ENCODE results near the gene DDX6. TPM values are rescaled to one million over a fixed set of nuclear protein-coding genes. Genes with fewer than 3 reads are reported as not detected.

Gene DDX6
- total RNA-seq, 1 experiment from 2014 or later: 84.3 TPM

DNA sequence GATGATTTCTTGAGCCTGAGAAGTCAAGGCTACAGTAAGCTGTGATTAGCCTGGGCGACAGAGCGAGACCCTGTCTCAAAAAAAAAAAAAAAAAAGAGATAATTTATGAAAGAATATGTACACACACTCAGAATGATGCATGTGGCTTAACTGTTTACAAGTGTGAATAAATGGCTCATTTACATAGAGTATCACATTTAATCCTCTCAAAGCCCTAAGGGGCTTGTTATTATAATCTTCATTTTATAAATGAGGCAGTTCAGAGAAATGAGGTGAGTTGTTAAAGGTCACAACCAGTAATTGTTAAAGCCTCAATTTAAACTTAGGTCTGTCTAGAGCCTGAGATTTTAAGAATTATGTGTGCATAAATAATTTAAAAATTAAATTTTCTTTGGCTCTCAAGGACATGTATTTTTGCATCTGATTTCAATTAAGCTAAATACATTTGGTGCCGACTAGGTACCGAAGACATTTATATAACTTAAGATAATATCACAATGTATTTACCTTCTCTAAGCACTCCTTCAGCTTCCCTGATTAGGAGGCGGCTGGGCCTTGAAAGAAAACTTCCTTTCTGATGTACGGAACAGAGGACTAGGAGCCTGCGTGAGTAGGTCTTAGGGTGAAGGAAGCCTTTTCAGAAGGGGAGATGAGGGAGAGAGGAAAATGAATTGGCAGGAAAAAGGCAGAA is 28.5 kb upstream of the DDX6 start:
- H3K9me3 Mint-ChIP-seq (ENCODE audit: low read depth, unreplicated experiment): no peaks in the 10 kb centered on the region
- H3K4me1 Mint-ChIP-seq (ENCODE audit: low read depth, unreplicated experiment): no peaks in the 10 kb centered on the region
- intact Hi-C loops (cut with micrococcal nuclease; ENCODE audit: unreplicated experiment): no loop called here
- TF ChIP-seq, protein P1, sequence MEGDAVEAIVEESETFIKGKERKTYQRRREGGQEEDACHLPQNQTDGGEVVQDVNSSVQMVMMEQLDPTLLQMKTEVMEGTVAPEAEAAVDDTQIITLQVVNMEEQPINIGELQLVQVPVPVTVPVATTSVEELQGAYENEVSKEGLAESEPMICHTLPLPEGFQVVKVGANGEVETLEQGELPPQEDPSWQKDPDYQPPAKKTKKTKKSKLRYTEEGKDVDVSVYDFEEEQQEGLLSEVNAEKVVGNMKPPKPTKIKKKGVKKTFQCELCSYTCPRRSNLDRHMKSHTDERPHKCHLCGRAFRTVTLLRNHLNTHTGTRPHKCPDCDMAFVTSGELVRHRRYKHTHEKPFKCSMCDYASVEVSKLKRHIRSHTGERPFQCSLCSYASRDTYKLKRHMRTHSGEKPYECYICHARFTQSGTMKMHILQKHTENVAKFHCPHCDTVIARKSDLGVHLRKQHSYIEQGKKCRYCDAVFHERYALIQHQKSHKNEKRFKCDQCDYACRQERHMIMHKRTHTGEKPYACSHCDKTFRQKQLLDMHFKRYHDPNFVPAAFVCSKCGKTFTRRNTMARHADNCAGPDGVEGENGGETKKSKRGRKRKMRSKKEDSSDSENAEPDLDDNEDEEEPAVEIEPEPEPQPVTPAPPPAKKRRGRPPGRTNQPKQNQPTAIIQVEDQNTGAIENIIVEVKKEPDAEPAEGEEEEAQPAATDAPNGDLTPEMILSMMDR (IDR thresholded peaks at IDR 0.05; ENCODE audit: unreplicated experiment): no peak
- H3K27me3 Mint-ChIP-seq (ENCODE audit: unreplicated experiment): no peaks in the 10 kb centered on the region
- no peak overlapping the region for H3K27ac Mint-ChIP-seq (ENCODE audit: unreplicated experiment)
- H3K4me3 Mint-ChIP-seq (ENCODE audit: low read depth, unreplicated experiment): no peak overlapping the region
- no peak for DNase-seq
- CTCF ChIA-PET: no interaction called here
- BruUV-seq (replicated peaks): no TSS peak
- no peaks in the 10 kb centered on the region for H3K36me3 Mint-ChIP-seq (ENCODE audit: insufficient read depth, unreplicated experiment)

DNA sequence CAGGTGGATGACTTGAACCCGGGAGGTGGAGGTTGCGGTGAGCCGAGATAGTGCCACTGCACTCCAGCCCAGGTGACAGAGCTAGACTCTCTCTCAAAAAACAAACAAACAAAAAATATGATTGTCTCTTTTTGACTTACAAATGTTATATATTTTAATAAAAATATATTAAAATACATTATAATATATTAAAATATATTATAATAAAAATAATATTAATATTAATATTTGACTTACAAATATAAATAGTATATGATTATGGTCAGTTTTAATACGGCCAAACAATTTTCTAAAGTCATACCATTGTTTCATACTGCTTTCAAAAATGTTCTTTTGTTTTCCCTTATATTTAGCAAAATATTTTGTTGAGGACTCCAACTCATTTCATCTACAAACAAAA is 27.2 kb upstream of the DDX6 start:
- TF ChIP-seq, protein P1 (IDR thresholded peaks at IDR 0.05; ENCODE audit: unreplicated experiment): no peak
- no peaks in the 10 kb centered on the region for H3K4me1 Mint-ChIP-seq (ENCODE audit: low read depth, unreplicated experiment)
- no peaks in the 10 kb centered on the region for H3K9me3 Mint-ChIP-seq (ENCODE audit: low read depth, unreplicated experiment)

DNA sequence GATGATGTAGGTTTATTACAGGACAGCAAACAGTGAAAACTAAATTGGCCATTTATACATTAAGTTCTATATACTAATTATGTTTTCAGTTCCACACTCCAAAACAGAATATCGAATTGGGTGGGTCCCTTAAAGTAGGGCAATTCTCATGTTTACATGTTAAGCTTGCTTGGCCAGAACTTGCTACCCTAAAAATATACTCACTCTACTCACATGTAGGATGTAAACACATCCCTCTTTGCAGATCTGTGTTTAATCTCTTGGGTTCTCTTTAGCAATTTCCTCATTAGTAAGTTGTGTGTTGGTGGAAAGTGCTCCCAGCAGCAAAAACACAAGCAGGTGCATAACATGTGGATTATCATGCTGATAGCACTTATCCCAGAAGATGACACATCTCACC is 22.6 kb upstream of the DDX6 start:
- CTCF ChIA-PET: interaction anchor here (0.6 kb wide), 1 partner anchor 302 kb away, joined by 4 read pairs; no protein-coding TSS in a partner anchor
- no peaks in the 10 kb centered on the region for H3K9me3 Mint-ChIP-seq (ENCODE audit: low read depth, unreplicated experiment)
- no peak overlapping the region for H3K27ac Mint-ChIP-seq (ENCODE audit: unreplicated experiment)
- no peak for DNase-seq
- BruUV-seq (replicated peaks): no TSS peak
- H3K27me3 Mint-ChIP-seq (ENCODE audit: unreplicated experiment): peaks cover 9% of the 10 kb centered on the region
- intact Hi-C loops (cut with micrococcal nuclease; ENCODE audit: unreplicated experiment): no loop called here
- no peaks in the 10 kb centered on the region for H3K4me1 Mint-ChIP-seq (ENCODE audit: low read depth, unreplicated experiment)
- TF ChIP-seq, protein P1 (IDR thresholded peaks at IDR 0.05; ENCODE audit: unreplicated experiment): no peak
- H3K4me3 Mint-ChIP-seq (ENCODE audit: low read depth, unreplicated experiment): no peak overlapping the region
- H3K36me3 Mint-ChIP-seq (ENCODE audit: insufficient read depth, unreplicated experiment): no peaks in the 10 kb centered on the region

More for the DNA sequence above, 27.2 kb upstream of the DDX6 start:
- no TSS peak for BruUV-seq (replicated peaks)
- intact Hi-C loops (cut with micrococcal nuclease; ENCODE audit: unreplicated experiment): no loop called here
- DNase-seq: no peak
- no peaks in the 10 kb centered on the region for H3K27me3 Mint-ChIP-seq (ENCODE audit: unreplicated experiment)
- H3K4me3 Mint-ChIP-seq (ENCODE audit: low read depth, unreplicated experiment): no peak overlapping the region
- H3K27ac Mint-ChIP-seq (ENCODE audit: unreplicated experiment): no peak overlapping the region
- CTCF ChIA-PET: no interaction called here
- no peaks in the 10 kb centered on the region for H3K36me3 Mint-ChIP-seq (ENCODE audit: insufficient read depth, unreplicated experiment)

DNA sequence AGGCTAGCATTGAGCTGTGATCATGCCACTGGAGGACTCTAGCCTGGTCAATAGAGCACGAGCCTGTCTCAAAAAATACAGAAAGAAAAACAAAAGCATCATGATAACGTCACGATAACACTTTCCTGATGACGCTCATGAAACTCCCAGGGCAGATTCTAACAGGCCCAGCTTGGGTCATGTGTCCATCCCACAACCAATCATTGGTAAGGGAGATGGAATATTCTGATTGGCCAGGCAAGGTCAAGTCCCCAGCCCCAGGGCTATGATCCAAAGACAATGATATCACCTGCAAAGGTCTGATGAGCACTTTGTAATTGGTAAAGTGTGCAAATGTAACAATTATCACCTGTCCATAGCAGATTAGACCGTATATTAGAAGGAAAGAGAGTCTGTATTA is 21.5 kb upstream of the DDX6 start:
- TF ChIP-seq, protein P1 (IDR thresholded peaks at IDR 0.05; ENCODE audit: unreplicated experiment): no peak
- no peaks in the 10 kb centered on the region for H3K4me1 Mint-ChIP-seq (ENCODE audit: low read depth, unreplicated experiment)
- H3K27ac Mint-ChIP-seq (ENCODE audit: unreplicated experiment): no peak overlapping the region
- intact Hi-C loops (cut with micrococcal nuclease; ENCODE audit: unreplicated experiment): no loop called here
- H3K4me3 Mint-ChIP-seq (ENCODE audit: low read depth, unreplicated experiment): no peak overlapping the region
- DNase-seq: no peak
- peaks cover 9% of the 10 kb centered on the region for H3K27me3 Mint-ChIP-seq (ENCODE audit: unreplicated experiment)
- H3K36me3 Mint-ChIP-seq (ENCODE audit: insufficient read depth, unreplicated experiment): no peaks in the 10 kb centered on the region
- BruUV-seq (replicated peaks): no TSS peak
- H3K9me3 Mint-ChIP-seq (ENCODE audit: low read depth, unreplicated experiment): no peaks in the 10 kb centered on the region
- CTCF ChIA-PET: no interaction called here

All from Calu3 (cell line).